NCI-H2227 (cell line): ENCODE data around the gene LRRTM2.
A peak's percentile ranks its signal among the peaks of the same experiment; 100 is the strongest.
"Not testable (repeated sequence)": the region's sequence is repeated elsewhere in the genome, so short reads cannot be mapped to it uniquely, and the experiment has no call there.

Source experiments
- DNase-seq: peaks from one replicate; lab custom pipeline; 2025; ENCODE audit not compliant: unreplicated experiment; lab: John Stamatoyannopoulos, UW

The LRRTM2 gene

DNA sequence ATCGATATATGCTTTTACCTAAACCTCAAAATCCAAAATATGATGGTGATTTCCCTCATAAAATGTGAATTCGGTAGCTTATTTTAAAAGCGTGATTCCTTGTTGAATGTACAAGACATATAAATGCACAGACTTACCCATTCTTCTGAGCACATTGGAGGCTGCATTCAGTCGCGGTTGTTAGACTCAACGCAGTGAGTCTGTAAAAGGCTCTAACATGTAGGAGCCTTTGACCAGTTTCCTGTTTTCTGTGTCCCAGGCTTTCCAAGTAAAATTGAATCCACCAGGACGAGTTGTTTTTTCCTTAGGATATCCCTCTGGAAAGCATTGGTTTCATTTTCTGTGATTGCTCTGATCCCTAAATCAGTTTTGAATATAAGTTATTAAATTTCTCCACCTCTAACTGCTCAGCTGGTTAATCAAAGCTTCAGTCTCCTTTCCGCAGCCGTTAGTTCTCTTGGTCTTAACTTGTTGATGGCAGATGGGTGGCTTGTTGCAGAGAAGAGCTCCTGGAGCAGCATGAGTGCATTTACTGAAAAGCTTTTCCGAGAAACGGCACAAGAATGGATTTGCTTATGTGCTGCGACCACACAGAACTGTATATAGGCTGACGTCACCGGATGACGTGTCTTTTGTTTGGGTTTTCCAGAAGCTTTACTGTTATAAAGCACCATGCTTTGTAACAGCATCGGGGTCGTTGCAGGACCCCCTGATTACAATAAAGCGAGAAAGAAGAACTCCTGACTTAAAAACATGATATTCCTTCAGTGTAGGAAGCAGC lies at the start of gene LRRTM2:
Gene LRRTM2 (minus strand): TSS at position 565 of the 781 bp plus-strand sequence. CDS start 424 bp downstream, at position 141.
- DNase-seq: peak; percentile 71

- no peak for DNase-seq
Measured at GRCh38 chr5:138922494-138922893, 47.4 kb upstream of the LRRTM2 start.

DNA sequence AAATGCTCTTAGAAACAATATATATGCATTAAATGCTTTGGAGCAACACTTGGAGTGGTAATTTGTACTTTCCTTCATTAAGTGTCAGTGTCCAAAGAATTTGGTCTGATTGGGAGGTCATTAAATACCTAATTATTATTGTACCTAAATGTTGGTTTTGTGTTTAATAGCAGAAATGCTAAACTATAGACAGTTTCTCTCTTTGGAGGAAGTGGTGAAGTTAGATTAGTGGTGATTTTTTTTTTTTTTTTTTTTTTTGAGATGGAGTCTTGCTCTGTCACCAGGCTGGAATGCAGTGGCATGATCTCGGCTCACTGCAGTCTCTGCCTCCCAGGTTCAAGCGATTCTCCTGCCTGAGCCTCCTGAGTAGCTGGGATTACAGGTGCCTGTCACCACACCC lies 46.2 kb upstream of the LRRTM2 start:
- not testable (repeated sequence) for DNase-seq

- no peak for DNase-seq
Measured at GRCh38 chr5:138920181-138920580, 45.0 kb upstream of the LRRTM2 start.

DNA sequence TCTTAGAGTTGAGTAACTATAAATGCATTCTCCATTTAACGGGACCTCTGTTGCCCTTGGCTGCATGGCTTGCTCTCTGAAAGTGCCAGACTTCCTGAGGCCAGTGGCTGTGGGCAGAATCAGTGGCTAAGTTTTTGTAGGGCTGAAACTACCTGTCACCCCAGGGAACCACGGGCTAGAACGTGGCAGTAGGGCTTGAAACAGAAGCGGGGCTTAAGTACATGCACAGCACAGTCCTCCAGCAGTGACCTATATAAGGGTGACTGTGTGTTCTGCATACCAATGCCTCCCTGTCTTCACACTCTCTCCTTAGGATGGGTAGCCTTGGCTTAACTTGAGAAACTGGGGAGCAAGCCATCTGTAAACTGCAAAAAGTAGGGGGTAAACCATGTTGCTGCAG lies 43.6 kb upstream of the LRRTM2 start:
- DNase-seq: no peak

- no peak for DNase-seq
Measured at GRCh38 chr5:138914338-138914737, 39.2 kb upstream of the LRRTM2 start.

GRCh38 chr5:138913773-138914172 lies 38.6 kb upstream of the LRRTM2 start:
- no peak for DNase-seq

DNA sequence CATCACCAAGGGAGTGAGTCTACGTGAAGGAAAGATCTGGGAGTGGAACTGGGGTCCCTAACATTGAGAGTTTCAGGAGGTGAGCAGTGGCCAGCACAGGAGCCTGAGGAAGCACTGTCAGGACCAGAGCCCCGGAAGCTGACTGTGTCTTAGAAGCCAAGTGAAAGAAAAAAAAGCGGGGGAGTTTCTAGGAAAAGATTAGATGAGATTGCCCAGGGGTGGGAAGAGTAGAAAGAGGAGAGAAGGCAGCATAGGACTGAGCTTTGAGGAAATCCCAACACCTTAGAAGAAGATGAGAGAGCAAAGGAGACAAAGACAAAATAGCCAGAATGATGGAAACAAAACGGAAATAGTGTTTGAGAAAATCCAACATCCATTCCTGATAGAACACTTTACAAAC lies 37.0 kb upstream of the LRRTM2 start:
- DNase-seq: no peak

DNA sequence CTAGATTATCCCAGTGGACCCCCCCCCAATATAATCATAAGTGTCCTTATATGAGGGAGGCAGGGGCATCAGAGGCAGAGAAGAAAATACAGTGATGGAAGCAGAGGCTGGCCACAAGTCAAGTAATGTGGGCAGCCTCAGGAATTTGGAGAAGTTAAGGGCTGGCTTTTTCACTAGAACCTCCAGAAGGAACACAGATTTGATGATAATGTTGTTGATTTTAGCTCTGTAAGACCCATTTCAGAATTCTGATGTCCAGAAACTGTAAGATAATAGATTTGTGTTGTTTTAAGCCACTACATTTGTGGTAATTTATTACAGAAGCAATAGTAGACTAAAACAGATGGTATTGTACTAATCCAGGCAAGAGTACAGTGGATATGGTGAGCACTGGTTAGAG lies 36.3 kb upstream of the LRRTM2 start:
- no peak for DNase-seq

GRCh38 chr5:138910546-138911185 lies 35.5 kb upstream of the LRRTM2 start:
- no peak for DNase-seq

- DNase-seq: no peak
Measured at GRCh38 chr5:138909734-138910133, 34.6 kb upstream of the LRRTM2 start.

GRCh38 chr5:138905541-138905940 lies 30.4 kb upstream of the LRRTM2 start:
- DNase-seq: no peak

GRCh38 chr5:138903130-138903775 lies 28.1 kb upstream of the LRRTM2 start:
- no peak for DNase-seq

- DNase-seq: no peak
Measured at GRCh38 chr5:138901716-138902115, 26.6 kb upstream of the LRRTM2 start.

DNA sequence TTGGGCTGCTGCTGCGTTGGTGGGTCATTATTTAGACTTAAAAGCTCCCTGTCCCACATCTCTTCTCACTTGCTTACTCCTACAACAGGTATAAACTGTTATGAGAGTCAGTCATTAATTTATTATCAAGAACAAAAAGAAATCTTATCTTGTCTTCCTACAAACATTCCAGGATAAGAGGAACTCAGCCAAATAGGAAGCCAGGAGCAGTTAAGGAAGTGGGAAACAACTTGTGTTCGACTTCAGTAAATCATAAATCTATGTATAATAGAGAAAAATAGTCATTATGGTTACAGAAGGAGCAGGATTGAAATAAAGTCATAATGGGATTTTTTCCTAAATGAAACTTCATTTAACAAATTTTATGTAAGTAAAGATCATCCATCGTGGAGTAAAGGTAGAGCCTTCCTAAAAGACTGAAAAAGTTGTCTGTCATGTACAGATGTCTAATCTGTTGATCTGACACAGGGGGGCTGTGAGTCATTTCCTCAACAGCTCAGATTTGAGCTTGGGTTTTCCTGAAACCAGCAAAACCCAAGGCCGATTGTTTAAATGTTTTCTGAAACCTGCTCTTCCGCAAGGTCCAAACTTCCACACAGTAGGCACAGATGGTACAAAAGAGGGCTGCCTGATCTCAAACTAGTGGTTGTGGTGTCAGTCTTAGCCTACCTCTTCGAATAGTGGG lies 25.3 kb upstream of the LRRTM2 start:
- no peak for DNase-seq

- no peak for DNase-seq
Measured at GRCh38 chr5:138898742-138899141, 23.6 kb upstream of the LRRTM2 start.

DNA sequence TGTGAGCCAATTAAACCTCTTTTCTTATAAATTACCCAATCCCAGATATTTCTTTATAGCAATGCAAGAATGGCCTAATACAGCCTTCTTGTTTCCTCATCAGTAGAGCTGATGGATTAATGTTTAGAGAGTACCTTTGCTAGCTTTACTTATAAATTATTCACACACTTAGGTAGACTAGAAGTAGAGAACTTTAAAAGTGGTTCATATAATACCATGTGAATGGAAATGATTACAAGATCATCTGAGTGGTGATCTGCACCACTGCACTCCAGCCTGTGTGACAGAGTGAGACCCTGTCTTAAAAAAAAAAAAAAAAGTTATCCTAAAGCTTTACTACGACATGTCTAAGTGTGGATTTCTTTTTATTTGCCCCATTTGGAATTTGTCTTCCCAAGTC lies 23.2 kb upstream of the LRRTM2 start:
- DNase-seq: no peak

DNA sequence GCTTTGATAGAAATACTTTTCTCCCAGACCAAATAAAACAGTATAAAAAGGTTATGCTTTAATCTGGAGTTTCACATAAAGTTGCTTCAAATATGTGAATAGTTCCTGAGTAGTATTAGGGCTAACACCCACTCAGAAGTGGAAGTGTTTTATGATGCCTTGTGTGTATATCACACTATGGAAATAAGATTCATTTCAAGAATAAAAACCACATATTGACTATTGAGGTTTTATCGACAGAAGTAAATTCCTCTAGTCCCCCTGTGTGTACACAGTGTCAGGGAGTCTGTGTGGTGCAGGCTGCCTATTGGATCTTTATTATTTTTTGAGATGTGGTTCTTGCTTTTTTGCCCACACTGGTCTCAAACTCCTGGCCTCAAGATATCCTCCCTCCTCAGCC lies 20.8 kb upstream of the LRRTM2 start:
- no peak for DNase-seq

DNA sequence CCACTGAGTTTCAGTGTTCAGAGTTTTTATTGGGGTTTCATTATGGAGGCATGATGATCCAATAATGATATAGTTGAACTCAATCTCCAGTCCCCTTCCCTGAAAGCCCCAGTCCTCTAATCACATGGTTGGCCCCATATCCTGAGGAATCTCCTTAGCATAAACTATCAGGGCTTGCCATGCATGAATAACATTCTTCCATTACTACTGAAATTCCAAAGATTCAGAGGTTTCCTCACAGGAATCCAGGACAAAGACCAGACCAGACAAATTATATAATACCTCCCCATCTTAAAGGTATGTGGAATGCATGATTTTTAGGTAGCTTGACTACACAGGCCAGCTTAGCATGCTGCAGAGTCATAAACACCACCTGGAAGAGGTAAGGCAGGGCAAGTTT lies 15.5 kb upstream of the LRRTM2 start:
- DNase-seq: no peak

DNA sequence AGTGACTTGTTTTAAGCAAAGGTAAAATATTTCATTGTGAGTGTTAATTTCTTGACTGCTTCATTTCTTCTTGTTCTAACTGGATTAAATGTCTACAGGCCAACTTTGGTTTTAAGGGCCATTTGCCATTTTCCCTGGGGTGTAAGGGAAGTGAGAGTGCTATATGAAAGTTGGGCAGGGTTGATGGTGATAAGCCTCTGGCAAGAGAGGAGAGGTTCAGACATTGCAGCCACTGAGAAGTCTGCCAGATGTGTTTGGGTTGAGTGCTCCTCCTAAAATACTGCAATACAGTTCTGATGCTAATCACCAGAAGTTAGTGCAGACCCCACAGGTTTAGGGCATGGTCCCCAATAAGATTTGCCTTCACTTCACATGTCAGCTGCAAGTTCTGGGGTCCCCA lies 14.9 kb upstream of the LRRTM2 start:
- no peak for DNase-seq

DNA sequence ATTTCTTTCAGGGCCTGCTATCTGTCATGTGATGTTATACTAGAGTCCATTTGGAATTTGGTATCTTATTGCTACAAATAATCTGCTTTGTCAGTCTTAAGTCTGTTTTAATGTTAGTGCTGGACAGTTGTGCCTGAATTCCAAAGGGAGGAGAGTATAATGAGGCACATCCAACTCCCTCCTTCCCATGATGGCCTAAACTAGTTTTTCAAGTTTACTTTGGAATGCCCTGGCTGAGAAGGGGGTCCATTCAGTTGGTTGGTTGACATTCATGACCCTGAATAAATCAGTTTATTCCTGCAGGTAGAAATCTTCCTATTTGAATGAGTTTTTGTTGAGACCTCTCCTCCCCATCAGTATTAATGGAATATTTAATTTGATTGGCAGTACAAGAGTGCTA lies 9.4 kb upstream of the LRRTM2 start:
- no peak for DNase-seq

DNA sequence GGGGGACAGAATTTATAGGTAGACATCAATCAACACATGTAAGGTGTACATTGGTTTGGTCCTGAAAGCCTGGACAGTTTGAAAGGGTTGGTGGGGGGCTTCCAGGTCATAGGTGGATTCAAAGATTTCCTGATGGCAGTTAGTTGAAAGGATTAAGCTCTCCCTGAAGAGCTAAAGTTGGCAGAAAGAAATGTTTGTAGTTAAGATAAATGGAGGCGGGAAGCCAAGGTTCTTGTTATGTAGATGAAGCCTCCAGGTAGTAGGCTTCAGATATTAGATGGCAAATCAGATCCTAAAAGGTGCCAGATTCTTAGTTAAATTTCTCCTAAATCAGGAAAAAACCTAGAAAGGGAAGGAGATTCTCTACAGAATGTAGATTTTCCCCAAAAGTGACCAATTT lies 9.0 kb upstream of the LRRTM2 start:
- no peak for DNase-seq
